Measurements from ENCODE around the gene PDE8B.

The PDE8B gene

GRCh38 chr5:77186652-77187370, 23.7 kb upstream of the PDE8B start:
- no peak for DNase-seq (ENCODE audit: low read depth in 3 of 3)

- DNase-seq (ENCODE audit: low read depth in 3 of 3) = no peak
Observed at GRCh38 chr5:77189421-77189820, 21.1 kb upstream of the PDE8B start.

DNA sequence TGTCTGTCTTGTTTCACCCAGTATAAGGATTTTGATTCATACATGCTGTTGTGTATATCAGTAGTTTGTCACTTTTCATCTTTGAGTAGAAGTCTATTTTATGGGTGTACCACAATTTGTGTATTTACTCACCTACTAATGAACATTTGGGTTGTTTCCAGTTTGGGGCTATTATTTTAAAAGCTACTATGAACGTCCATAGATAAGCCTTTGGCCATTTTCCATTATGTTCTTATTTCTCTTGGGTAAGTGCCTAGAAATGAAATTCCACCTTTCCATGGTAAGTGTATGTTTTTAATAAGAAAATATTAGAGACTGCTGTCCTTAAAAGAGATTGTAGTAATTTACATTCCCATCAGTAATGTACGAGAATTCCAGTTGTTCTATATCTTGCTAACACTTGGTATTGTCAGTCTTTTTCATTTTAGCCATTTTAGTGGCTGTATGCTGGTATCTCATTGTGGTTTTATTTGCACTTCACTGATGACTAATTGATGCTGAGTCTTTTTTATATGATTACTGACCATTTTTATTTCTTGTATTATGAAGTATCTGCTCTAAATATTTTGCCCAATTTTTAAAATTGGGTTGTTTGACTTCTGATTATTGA, 17.9 kb upstream of the PDE8B start:
- DNase-seq (ENCODE audit: low read depth in 3 of 3) = no peak

GRCh38 chr5:77194762-77195161, 15.7 kb upstream of the PDE8B start:
- DNase-seq (ENCODE audit: low read depth in 3 of 3) = no peak

DNA sequence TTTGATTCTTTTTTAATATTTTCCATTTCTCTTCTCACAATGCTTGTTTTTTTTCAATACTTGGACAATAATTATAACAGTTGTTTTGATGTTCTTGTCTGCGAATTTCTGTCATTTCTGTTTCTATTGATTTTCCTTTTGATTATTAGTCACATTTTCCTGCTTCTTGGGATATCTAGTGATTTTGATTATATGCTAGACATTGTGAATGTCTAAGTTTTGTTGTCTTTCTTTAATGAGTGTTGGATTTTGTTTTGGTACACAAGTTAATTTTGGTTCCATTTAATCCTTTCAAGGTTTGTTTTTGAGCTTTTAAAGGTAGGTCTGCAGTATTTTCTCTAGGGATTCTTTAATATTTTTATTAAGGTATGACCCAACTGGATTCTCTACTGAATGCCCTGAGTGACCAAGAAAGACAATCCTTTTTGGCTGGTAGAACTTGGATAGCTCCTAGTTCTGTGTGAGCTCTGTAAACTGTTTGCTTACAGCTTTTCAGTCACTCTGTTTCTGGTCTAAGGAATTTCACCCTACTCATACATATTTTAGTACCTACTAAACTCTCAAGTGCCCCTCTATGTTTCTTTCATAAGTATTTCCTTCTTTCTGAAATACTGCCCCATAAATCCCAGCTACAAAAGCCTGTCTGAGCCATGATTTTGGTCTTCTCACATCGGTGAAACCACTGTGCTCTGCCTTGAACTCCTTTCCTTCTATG, 12.5 kb upstream of the PDE8B start:
- DNase-seq (ENCODE audit: low read depth in 3 of 3) = no peak

- DNase-seq (ENCODE audit: low read depth in 3 of 3) = no peak
Observed at GRCh38 chr5:77200663-77201062, 9.8 kb upstream of the PDE8B start.

- no peak for DNase-seq (ENCODE audit: low read depth in 3 of 3)
Observed at GRCh38 chr5:77202145-77202544, 8.3 kb upstream of the PDE8B start.

GRCh38 chr5:77204967-77205366, 5.5 kb upstream of the PDE8B start:
- DNase-seq (ENCODE audit: low read depth in 3 of 3) = no peak

DNA sequence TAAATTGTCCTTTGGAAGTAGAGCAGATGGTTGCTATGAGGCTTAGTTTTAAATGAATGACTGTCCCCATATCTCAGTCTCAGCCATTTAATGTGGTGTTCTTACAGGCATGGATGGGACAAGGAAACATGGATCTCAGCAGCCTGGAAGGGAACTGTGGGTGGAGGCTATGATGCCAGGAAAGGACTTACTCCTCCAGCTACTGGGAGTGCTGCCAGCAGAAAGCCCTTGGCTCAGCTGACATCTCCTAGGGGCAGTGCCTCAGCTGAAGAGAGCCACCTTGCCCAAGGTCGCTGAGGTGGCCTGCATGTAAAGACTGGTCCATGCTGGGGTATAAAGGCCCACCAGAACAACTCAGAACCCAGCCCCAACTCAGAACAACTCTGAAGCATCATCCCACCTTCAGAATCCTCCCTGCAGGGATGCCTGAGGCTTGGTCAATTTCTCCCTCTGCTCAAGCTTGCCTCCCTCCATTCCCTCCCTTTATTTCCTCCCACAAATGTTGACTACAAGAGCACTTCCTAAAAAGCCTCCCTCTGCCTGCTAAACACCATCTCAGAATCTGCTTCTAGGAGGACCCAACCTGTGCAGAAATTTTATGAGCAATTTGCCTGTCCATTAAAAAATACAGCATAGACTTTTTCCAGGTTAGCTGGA, 1.8 kb upstream of the PDE8B start:
- DNase-seq (ENCODE audit: low read depth in 3 of 3) = no peak

DNA sequence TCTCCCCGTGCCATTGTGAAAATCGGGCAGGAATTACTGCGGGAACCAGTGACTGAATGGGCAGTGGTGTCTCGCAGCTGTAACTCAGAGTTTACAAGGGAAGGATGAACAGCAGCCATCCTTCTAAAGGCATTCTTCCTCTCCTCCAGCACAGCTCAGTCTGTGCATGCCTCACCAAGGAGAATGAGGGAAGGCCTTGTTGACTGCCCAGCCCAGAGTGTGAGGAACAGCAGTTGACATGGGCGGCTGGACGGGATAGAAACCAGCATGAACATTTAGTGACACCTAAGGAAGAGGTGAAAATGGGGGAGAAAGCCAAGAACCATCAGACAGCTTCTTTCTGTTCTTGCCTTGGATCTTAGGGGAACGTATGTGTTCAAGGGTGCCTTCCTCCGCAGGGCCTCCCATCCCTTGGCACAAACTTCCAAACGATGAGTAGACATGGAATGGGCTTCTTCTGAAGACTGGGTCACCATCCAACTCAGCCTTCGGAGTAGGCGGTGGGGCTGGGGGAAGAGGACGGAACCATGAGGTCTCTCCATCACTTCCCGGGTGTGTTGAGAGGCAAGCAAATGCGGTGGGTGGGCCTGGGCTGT, 887 bp upstream of the PDE8B start:
- no peak for DNase-seq (ENCODE audit: low read depth in 3 of 3)

GRCh38 chr5:77210964-77211690, 647 bp downstream of the PDE8B start:
- no peak for DNase-seq (ENCODE audit: low read depth in 3 of 3)

GRCh38 chr5:77211691-77212047, 1.2 kb downstream of the PDE8B start:
- no peak for DNase-seq (ENCODE audit: low read depth in 3 of 3)

DNA sequence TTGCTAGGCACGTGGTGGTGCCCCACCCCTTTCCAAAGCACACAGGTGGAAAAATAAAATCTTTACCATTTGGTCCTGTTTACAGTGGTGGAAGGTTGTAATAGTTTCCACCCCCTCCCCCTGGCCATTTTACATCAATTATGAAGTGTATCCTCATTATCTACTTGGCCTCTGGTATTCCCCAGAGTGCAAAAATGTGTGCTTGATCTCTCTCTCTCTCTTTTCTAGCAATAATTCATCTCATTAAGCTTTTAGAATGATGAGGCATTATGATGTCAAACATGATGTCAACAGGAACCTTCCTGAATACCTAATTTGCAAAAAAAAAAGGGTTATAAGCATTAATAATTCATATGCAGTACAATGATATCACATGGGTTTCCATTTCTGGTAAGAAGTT, 3.1 kb downstream of the PDE8B start:
- DNase-seq (ENCODE audit: low read depth in 3 of 3) = no peak

DNA sequence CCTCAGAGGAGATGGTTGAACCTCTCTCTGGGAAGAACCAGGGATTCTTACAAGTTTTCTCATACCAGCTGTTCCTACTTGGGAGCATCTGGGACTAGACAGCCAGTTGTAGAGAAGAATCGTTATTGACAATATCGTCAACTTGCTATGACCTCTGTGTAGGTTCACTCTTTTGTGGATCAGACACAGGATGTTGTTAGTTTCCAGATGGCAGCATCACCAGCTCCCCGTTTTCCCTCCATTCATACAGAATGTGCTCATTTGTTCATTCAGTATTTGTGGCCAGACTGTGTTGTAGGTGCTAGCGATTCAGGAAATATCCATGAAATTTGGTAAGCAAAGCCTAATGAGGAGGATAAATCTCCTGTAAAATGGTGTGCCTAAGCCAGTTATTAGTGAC, 3.7 kb downstream of the PDE8B start:
- no peak for DNase-seq (ENCODE audit: low read depth in 3 of 3)

- DNase-seq (ENCODE audit: low read depth in 3 of 3) = no peak
Observed at GRCh38 chr5:77218263-77218662, 7.8 kb downstream of the PDE8B start.

- no peak for DNase-seq (ENCODE audit: low read depth in 3 of 3)
Observed at GRCh38 chr5:77221115-77221514, 10.6 kb downstream of the PDE8B start.

DNA sequence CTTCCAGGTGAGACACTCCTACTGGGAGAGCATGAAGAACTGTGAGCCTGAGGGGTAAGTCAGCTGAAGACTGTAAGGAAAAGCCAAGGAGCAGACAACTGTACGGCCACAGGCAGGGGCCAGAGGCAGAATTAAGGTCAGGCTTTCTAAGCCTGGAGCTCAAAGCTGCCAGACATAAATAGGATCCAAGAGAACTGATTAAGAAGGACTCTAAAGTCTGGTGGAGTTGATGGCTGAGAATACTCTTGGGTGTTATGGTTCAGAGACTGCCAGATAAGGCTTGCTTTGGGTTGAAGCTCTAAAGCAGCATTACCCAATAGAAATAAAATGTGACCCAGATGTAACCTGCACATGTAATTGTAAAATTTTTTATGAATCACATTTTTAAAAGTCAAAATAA, 12.2 kb downstream of the PDE8B start:
- no peak for DNase-seq (ENCODE audit: low read depth in 3 of 3)

DNA sequence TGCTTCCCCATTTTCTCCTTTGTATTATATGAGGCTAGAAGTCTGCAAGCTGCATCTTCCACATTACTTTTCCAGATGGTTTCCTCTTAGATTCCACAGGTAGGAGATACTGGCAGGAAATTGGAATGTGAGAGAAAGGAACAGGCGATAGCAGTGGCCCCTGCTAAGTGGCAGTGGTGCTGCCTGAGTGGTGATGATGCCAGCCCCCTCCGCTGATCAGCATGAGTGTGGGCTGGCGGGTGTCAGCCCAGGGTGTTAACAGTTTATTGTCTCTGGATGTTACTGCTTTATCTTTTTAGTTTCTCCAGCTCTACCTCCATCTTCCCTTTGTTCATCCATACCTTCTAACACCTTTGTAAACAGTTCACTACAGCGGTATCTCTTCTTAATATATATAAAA, 13.2 kb downstream of the PDE8B start:
- DNase-seq (ENCODE audit: low read depth in 3 of 3) = no peak

- DNase-seq (ENCODE audit: low read depth in 3 of 3) = no peak
Observed at GRCh38 chr5:77224672-77225355, 14.3 kb downstream of the PDE8B start.

DNA sequence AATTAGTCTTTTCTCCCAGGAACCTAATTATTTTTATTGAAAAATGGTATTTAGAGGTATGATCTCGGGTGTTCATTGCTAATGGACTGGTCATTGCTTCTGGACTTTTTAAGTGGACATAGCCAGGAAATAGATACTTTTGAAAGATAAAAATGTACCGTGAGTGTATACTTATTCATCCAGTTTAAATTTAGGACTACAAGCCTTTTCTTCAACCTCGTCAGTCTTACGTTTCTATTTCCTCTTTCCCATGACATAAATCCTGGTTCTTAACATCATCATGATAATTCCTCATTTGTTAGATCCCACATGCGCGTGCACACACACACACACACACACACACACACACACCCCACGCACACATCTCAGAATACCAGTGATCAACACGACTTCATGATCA, 15.1 kb downstream of the PDE8B start:
- DNase-seq (ENCODE audit: low read depth in 3 of 3) = no peak

DNA sequence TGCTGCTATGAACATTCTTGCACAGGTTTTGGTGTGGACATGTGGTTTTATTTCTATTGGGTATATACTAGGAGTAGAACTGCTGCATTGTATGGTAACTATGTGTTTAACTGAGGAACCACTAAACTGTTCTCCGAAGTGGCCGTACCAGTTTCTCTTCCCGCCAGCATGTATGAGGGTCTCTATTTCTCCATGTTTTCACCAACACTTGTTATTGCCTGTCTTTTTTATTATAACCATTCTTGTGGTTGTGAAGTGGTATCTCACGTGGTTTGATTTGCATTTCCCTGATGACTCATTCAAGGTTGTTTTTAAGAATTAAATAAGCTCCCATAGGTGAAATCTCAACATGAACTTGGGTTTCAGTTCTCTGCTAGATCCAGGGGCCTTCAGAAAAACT, 19.4 kb downstream of the PDE8B start:
- no peak for DNase-seq (ENCODE audit: low read depth in 3 of 3)

Data from stimulated activated CD4-positive, alpha-beta T cell treated with anti-CD3 and anti-CD28 coated beads, TNF-alpha, amount 100 ng/mL, for 48 hours (primary cell).